HepG2 (cell line): ENCODE results near the gene RAB15. TPM values are rescaled to one million over a fixed set of nuclear protein-coding genes. Genes with fewer than 3 reads are reported as not detected.

Experiments used
- ATAC-seq: fragments of 200-7000 bp; cut with Tn5 transposase; 3 replicates; pipeline ENCODE4 v1.9.1; 2020; ENCODE audit warnings: mild to moderate bottlenecking, moderate library complexity
- BruUV-seq: library from RNA; stranded (reverse); fragments of 400-500 nt; replicated peaks from 2 replicates; lab custom pipeline; 2021; lab: Mats Ljungman, UMichigan
- CTCF ChIA-PET: fragments of 300-600 bp; formaldehyde crosslinking; extraction: SDS; loops from one replicate; lab custom pipeline; 2021; ENCODE audit warnings: low total read pairs, inconsistent platforms, low intra/inter-chr PET ratio; lab: Yijun Ruan, JAX
- POLR2A ChIA-PET: fragments of 350-600 bp; sonication (Branson Sonifier 250); formaldehyde crosslinking; loops from one replicate; lab custom pipeline; 2020; ENCODE audit warnings: antibody characterized with exemption, inconsistent platforms; lab: Yijun Ruan, JAX
- DNase-seq: peaks from one replicate; pipeline ENCODE4 v3.0.0-alpha.2; 2015; ENCODE audit warnings: low spot score
- FAIRE-seq: peaks from 3 replicates; lab custom pipeline; 2011; peaks lifted over from hg19 to GRCh38; lab: Jason Lieb, UNC
- H2AFZ ChIP-seq: one replicate; pipeline ENCODE4 v1.6.1; 2011; ENCODE audit warnings: low read length, inconsistent platforms
- H3K27ac ChIP-seq: fragments of 300-600 bp; 3 replicates; pipeline ENCODE4 v1.8.0; 2011; ENCODE audit warnings: mixed run types, mild to moderate bottlenecking, mixed read lengths, low read length, inconsistent platforms; ENCODE audit not compliant: insufficient read depth; ENCODE audit errors: extremely low read length
- H3K27me3 ChIP-seq, 2 experiments: fragments of 200-600 bp in 1 of 2; 2 replicates in 1 of 2; 3 replicates in 1 of 2; pipeline versions ENCODE4 v1.6.0 to v1.8.0; 2011; ENCODE audit warnings: low read length in 2 of 2, mild to moderate bottlenecking in 2 of 2, moderate library complexity in 2 of 2, inconsistent platforms in 1 of 2; ENCODE audit not compliant: insufficient read depth in 2 of 2, control insufficient read depth in 1 of 2
- H3K36me3 ChIP-seq, 2 experiments: fragments of 200-600 bp in 1 of 2; replicated peaks in 1 of 2; 2 replicates in 1 of 2; 3 replicates in 1 of 2; pipeline versions ENCODE4 v1.5.1 to v1.8.0; 2011; ENCODE audit warnings: low read length in 2 of 2, inconsistent platforms in 1 of 2; ENCODE audit not compliant: insufficient read depth in 2 of 2, control insufficient read depth in 1 of 2
- H3K4me1 ChIP-seq: 2 replicates; pipeline ENCODE4 v1.5.1; 2012; ENCODE audit warnings: low read length, inconsistent platforms; ENCODE audit not compliant: insufficient read depth
- H3K4me2 ChIP-seq: 2 replicates; pipeline ENCODE4 v1.6.0; 2011; ENCODE audit warnings: low read depth, low read length, inconsistent platforms
- H3K4me3 ChIP-seq, 3 experiments: fragments of 200-600 bp in 1 of 3; sonication (generic), shearing (Covaris generic) in 1 of 3; replicated peaks in 1 of 3; 2 replicates each; pipeline ENCODE4 v1.5.1; 2011 to 2016; ENCODE audit warnings: low read length in 3 of 3, inconsistent platforms in 2 of 3, low read depth in 2 of 3, mild to moderate bottlenecking in 2 of 3, control low read depth in 1 of 3, mixed read lengths in 1 of 3; ENCODE audit not compliant: insufficient read depth in 1 of 3
- H3K79me2 ChIP-seq: one replicate; pipeline ENCODE4 v1.6.1; 2011; ENCODE audit warnings: low read length, inconsistent platforms; ENCODE audit not compliant: insufficient read depth
- H3K9ac ChIP-seq: 2 replicates; pipeline ENCODE4 v1.6.0; 2011; ENCODE audit warnings: mild to moderate bottlenecking, low read depth, low read length, inconsistent platforms; ENCODE audit not compliant: insufficient read depth
- H3K9me3 ChIP-seq: 2 replicates; pipeline ENCODE4 v1.5.1; 2012; ENCODE audit warnings: mild to moderate bottlenecking, low read length
- H4K20me1 ChIP-seq: 2 replicates; pipeline ENCODE4 v1.6.0; 2011; ENCODE audit warnings: inconsistent platforms, mild to moderate bottlenecking, low read length, moderate library complexity; ENCODE audit not compliant: insufficient read depth
- GABPA ChIP-seq, 2 experiments: IDR thresholded peaks; 2 replicates each; pipeline ENCODE4 v1.6.1; 2011 to 2016; ENCODE audit warnings: low read depth in 2 of 2, low read length in 1 of 2, missing biosample characterization in 1 of 2, missing genetic modification characterization in 1 of 2
- LBX2 ChIP-seq: sonication (generic); formaldehyde crosslinking; IDR thresholded peaks from 2 replicates; pipeline ENCODE4 v1.5.0; 2020; ENCODE audit warnings: missing genetic modification reagents, mild to moderate bottlenecking, borderline replicate concordance
- MEF2D ChIP-seq: sonication (generic); formaldehyde crosslinking; IDR thresholded peaks from 2 replicates; pipeline ENCODE4 v1.5.1; 2020; ENCODE audit warnings: mild to moderate bottlenecking, missing genetic modification reagents
- PAF1 ChIP-seq: IDR thresholded peaks from 2 replicates; pipeline ENCODE4 v1.6.1; 2016; ENCODE audit warnings: missing genetic modification reagents, missing compliant biosample characterization
- PCBP1 ChIP-seq: fragments of 200-400 bp; formaldehyde crosslinking; IDR thresholded peaks from 2 replicates; pipeline ENCODE4 v1.6.1; 2017; ENCODE audit warnings: mild to moderate bottlenecking, low read depth, low read length, borderline replicate concordance
- TFAP4 ChIP-seq: sonication (generic); IDR thresholded peaks from 2 replicates; pipeline ENCODE4 v1.6.1; 2016; ENCODE audit warnings: low read depth, borderline replicate concordance
- ZBTB7A ChIP-seq: sonication (generic); formaldehyde crosslinking; IDR thresholded peaks from 2 replicates; pipeline ENCODE4 v1.8.0; 2022; ENCODE audit warnings: mild to moderate bottlenecking, missing genetic modification reagents
- ZNF121 ChIP-seq: sonication (generic); formaldehyde crosslinking; IDR thresholded peaks from 2 replicates; pipeline ENCODE4 v1.5.0; 2020; ENCODE audit warnings: mild to moderate bottlenecking, missing genetic modification reagents
- ZNF576 ChIP-seq: sonication (generic); formaldehyde crosslinking; IDR thresholded peaks from 2 replicates; pipeline ENCODE4 v1.4.0; 2020; ENCODE audit warnings: mild to moderate bottlenecking, missing genetic modification reagents
- WGBS: methylation state at CpG from one replicate; pipeline ENCODE4 v1.1.6; 2017; ENCODE audit warnings: low lambda C conversion rate; 5-methylcytosine and 5-hydroxymethylcytosine counted together
- in situ Hi-C: cut with HindIII; loops from 2 replicates; pipeline ENCODE4 v1.10.0; 2017; ENCODE audit warnings: low pct_unique_long_range_greater_than_20kb; ENCODE audit not compliant: extremely low pct_ligation_motif_present
- intact Hi-C: fragments of 100-400 bp; cut with micrococcal nuclease; formaldehyde crosslinking; loops from one replicate; pipeline ENCODE4 v1.10.0; 2022; ENCODE audit not compliant: unreplicated experiment
- polyA plus RNA-seq, 8 experiments: library from polyadenylated mRNA; depleted of rRNA in 3 of 8; stranded (reverse) in 7 of 8; unstranded in 1 of 8; fragments of >200 nt; fragmentation: Illumina TruSeq in 4 of 8; extraction: Trizol in 4 of 8; gene quantifications; 2 replicates each; pipeline versions ENCODE4 v1.2.1 to v1.2.3, GENCODE V29; 2011 to 2016; ENCODE audit warnings: low read depth in 4 of 8, missing spikeins in 1 of 8, mixed read lengths in 1 of 8; ENCODE audit not compliant: insufficient read depth in 1 of 8
- total RNA-seq, 5 experiments: library from RNA; depleted of rRNA; stranded (reverse); fragments of >200 nt; fragmentation: Illumina TruSeq; extraction: Trizol; gene quantifications; 2 replicates each; pipeline ENCODE4 v1.2.3, GENCODE V29; 2016; ENCODE audit warnings: low read depth in 1 of 5

RAB15 gene
- total and polyA plus RNA-seq, 2 of the 13 experiments (the other 11 are each of a cell fraction or from before 2014, with no cell fraction given): 7.4 to 18.5 TPM

- intact Hi-C loops (no loop called here), in situ Hi-C loops (no loop called here)
- no peaks in the 10 kb centered on the region for H4K20me1 ChIP-seq
- no peak overlapping the region for H3K9ac ChIP-seq
- H3K9me3 ChIP-seq: no peaks in the 10 kb centered on the region
- H3K4me1 ChIP-seq: peaks cover 18% of the 10 kb centered on the region
- no peak for TF ChIP-seq GABPA (IDR thresholded peaks at IDR 0.05; ENCODE audit: low read depth, low read length)
- no peak for TF ChIP-seq GABPA (CRISPR knock-in tag; IDR thresholded peaks at IDR 0.05; ENCODE audit: low read depth)
- no peak for TF ChIP-seq LBX2 (CRISPR knock-in tag)
- peak; percentile 59; the same call in 1 of the 2 replicates for TF ChIP-seq ZNF121 (CRISPR knock-in tag)
- no peak for TF ChIP-seq ZNF576 (CRISPR knock-in tag)
- TF ChIP-seq MEF2D (CRISPR knock-in tag): no peak
- TF ChIP-seq ZBTB7A (CRISPR knock-in tag): no peak
- TF ChIP-seq PCBP1: no peak
- no peak for TF ChIP-seq PAF1 (CRISPR knock-in tag)
- no peak for TF ChIP-seq TFAP4
- BruUV-seq: no TSS peak
- no peak overlapping the region for H3K4me2 ChIP-seq
- FAIRE-seq (no peak), DNase-seq (no peak), ATAC-seq (no peak)
- H3K36me3 ChIP-seq: peaks cover 7 to 34% of the 10 kb centered on the region in 2 experiments
- 92% methylated on average over 3 of the region's 3 CpGs for WGBS
- POLR2A ChIA-PET: no interaction called here
- H3K4me3 ChIP-seq: no peak overlapping the region
- H3K27ac ChIP-seq: no peak overlapping the region
- H2AFZ ChIP-seq: no peak overlapping the region
- H3K79me2 ChIP-seq: peaks cover 3% of the 10 kb centered on the region
- H3K27me3 ChIP-seq: no peaks in the 10 kb centered on the region
- CTCF ChIA-PET: no interaction called here
Measured at GRCh38 chr14:64923015-64923414, 49.1 kb downstream of the RAB15 start.
